GM11168 (cell line): Measurements from ENCODE around the gene PIK3R1.

Source experiments
- in situ Hi-C: fragments of 300-500 bp; cut with MboI; formaldehyde crosslinking; loops from one replicate; pipeline ENCODE4 v1.12.0; 2022; ENCODE audit warnings: low sequenced_read_pairs; ENCODE audit not compliant: unreplicated experiment

PIK3R1 gene

GRCh38 chr5:68248896-68249295 is 33.3 kb downstream of the PIK3R1 start:
- in situ Hi-C loops: no loop called here

- in situ Hi-C loops: no loop called here
Measured at GRCh38 chr5:68249520-68249919, 34.0 kb downstream of the PIK3R1 start.

- in situ Hi-C loops: loop anchor here (5.0 to 25.0 kb wide), 2 partner anchors 438 to 1008 kb away; no protein-coding TSS in a partner anchor
Measured at GRCh38 chr5:68250661-68251298, 35.2 kb downstream of the PIK3R1 start.

GRCh38 chr5:68251386-68251785 is 35.8 kb downstream of the PIK3R1 start:
- in situ Hi-C loops: loop anchor here (5.0 to 25.0 kb wide), 2 partner anchors 439 to 1009 kb away; no protein-coding TSS in a partner anchor

- in situ Hi-C loops: loop anchor here (5.0 to 25.0 kb wide), 2 partner anchors 440 to 1010 kb away; no protein-coding TSS in a partner anchor
Measured at GRCh38 chr5:68251804-68252522, 36.4 kb downstream of the PIK3R1 start.

- in situ Hi-C loops: loop anchor here (5.0 to 25.0 kb wide), 2 partner anchors 441 to 1011 kb away; no protein-coding TSS in a partner anchor
Measured at GRCh38 chr5:68252673-68253623, 37.4 kb downstream of the PIK3R1 start.

GRCh38 chr5:68253624-68254585 is 38.3 kb downstream of the PIK3R1 start:
- in situ Hi-C loops: loop anchor here (5.0 to 25.0 kb wide), 2 partner anchors 442 to 1012 kb away; no protein-coding TSS in a partner anchor

- in situ Hi-C loops: loop anchor here (5.0 to 25.0 kb wide), 2 partner anchors 443 to 1013 kb away; no protein-coding TSS in a partner anchor
Measured at GRCh38 chr5:68254810-68255209, 39.3 kb downstream of the PIK3R1 start.

GRCh38 chr5:68255305-68256120 is 40.0 kb downstream of the PIK3R1 start:
- in situ Hi-C loops: loop anchor here (25.0 kb wide), 1 partner anchor 443 kb away; no protein-coding TSS in a partner anchor

- in situ Hi-C loops: loop anchor here (25.0 kb wide), 1 partner anchor 445 kb away; no protein-coding TSS in a partner anchor
Measured at GRCh38 chr5:68257210-68257609, 41.7 kb downstream of the PIK3R1 start.

GRCh38 chr5:68258531-68258930 is 43.0 kb downstream of the PIK3R1 start:
- in situ Hi-C loops: loop anchor here (25.0 kb wide), 1 partner anchor 446 kb away; no protein-coding TSS in a partner anchor

GRCh38 chr5:68259700-68260099 is 44.1 kb downstream of the PIK3R1 start:
- in situ Hi-C loops: loop anchor here (25.0 kb wide), 1 partner anchor 447 kb away; no protein-coding TSS in a partner anchor

- in situ Hi-C loops: loop anchor here (25.0 kb wide), 1 partner anchor 448 kb away; no protein-coding TSS in a partner anchor
Measured at GRCh38 chr5:68260467-68260866, 44.9 kb downstream of the PIK3R1 start.

GRCh38 chr5:68261169-68261568 is 45.6 kb downstream of the PIK3R1 start:
- in situ Hi-C loops: loop anchor here (25.0 kb wide), 1 partner anchor 449 kb away; no protein-coding TSS in a partner anchor

GRCh38 chr5:68261569-68262065 is 46.1 kb downstream of the PIK3R1 start:
- in situ Hi-C loops: loop anchor here (25.0 kb wide), 1 partner anchor 449 kb away; no protein-coding TSS in a partner anchor

- in situ Hi-C loops: loop anchor here (25.0 kb wide), 1 partner anchor 452 kb away; no protein-coding TSS in a partner anchor
Measured at GRCh38 chr5:68264024-68264956, 48.7 kb downstream of the PIK3R1 start.
